Measurements from ENCODE around the gene KEL.

The KEL gene

DNA sequence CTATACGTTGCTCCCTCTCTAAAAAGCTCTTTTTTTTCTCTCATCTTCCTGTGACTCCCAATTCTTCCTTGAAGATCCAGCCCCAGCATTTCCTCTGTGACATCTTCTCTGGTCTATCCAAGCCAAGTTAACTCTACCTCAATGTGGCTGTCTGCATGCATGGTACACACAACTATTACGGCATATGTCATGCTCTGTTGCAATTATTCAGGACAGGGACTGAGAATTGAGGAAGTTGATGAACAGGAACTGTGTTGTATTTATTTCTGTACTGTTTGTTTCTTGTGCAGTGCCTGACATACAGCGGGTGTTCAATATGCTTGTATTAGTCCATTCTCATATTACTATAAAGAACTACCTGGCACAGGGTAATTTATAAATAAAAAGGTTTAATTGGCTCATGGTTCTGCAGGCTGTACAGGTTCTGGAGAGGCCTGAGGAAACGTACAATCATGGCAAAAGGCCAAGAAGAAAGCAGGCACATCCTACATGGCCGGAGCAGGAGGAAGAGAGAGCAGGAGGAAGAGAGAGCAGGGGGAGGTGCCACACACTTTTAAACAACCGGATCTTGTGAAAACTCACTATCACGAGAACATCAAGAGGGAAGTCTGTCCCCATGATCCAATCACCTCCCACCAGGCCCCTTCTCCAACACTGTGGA is 34.9 kb downstream of the KEL start:
- no peak for DNase-seq

DNA sequence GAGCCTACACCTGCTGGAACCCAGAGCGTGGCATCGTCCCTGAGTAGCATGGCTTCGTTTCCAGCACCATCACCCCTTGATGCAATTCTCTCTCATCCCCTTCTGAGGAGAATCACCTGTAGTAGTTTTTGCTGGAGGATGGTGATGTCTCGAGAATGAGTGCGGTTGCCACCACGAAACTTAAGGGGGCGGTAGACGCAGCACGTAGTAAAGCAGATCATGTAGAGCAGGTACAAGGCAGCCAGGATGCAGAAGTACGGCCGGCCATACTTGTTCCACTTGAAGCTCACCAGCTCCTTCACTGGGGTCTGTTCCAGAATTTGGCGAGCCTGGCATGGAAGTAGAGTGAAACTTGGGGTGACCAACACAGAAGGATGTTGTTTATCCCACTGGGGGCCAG is 36.8 kb downstream of the KEL start:
- DNase-seq, result no peak

DNA sequence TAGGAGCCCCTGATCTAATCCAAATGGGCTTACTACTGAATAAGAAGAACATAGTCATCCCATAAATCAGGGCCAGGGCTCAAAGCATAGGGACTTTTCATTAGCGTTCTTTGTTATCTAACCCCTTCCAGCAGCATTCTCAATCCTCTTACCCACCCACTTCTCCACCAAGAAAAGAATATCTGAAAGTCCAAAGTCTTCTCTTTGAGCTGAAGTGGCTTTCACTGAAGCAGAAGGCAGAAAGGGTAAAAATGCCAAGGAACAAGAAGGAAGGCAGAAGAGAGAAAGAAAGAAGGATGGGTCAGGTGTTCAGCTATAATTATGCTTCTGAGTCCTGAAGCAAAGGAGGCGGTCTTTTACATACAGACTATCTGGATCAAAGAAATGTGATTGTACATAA is 38.8 kb downstream of the KEL start:
- DNase-seq, result no peak

DNA sequence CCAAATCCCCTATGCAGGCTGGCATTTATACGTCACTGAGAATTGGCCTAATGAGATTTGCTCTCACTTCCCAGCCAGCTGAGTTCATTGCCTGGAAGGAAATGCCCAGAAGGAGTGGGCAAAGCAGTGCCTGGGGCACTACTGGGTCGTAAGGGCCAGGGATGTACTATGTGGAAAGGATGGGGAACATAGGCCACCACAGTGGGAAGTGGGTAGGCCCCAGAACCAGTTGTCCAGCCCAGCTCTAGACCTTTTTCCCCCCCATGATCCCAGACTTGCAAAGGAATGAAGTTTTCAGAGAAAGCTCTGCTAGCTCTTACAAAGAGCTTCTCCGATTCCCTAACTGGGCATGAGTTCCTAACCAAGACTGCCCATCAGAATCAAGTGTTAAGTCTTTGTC is 42.5 kb downstream of the KEL start:
- DNase-seq, result no peak

DNA sequence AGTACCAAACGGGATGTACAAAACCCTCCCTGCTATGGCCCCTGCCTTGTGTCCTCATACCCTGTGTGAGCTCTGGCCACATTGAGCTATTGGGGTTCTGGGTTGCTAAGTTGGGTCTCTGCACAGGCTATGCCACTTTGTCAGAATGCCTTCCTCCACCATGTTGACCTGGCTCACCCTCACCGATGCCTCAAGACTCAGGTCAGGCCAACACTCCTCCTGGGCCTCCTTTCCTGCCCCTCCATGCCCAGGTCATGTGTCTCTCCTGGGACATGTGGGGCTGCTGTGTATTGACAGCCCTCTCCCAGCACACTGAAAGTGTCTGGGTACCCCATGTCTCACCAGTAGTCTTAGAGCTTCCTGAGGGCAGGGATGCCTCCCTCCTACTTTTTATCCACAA is 43.3 kb downstream of the KEL start:
- DNase-seq, result no peak

DNA sequence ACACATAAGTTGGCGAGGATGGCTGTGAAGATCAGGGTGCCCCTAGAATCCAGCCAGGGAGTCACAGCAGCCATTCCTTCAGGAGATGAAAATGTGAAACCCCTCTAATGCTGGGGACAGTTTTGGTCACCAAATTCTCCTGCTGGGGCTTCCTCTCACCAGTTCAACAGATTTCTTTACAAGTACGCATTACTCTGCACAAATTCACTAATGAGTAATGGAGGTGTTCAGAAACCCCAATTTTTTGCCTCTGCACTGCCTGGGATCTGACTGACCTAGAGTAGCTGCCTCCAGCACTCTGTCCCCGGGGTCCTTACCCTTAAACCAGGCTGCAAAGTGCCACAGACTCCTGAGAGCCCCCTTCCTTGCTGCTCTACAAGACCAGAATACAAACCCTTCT is 44.7 kb downstream of the KEL start:
- DNase-seq, result no peak

DNA sequence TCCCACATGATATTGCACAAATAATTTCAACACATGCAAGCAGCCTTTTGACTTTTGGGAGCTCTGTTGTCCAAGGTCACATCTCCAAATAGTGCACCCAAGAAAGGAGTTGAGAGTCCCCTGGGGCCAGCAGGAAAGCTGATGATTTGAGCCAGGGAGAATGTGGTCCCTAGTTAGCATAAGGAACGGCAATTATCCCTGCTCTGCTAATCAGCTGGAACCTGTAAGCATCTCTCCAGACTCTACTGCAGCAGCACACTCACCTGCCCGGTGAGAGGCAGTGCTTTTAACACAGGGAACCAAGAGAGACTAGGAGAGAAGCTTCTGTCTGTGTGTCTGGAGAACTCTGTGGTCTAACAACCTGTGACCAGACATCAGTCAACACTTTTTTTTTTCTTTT is 45.7 kb downstream of the KEL start:
- no peak for DNase-seq

DNA sequence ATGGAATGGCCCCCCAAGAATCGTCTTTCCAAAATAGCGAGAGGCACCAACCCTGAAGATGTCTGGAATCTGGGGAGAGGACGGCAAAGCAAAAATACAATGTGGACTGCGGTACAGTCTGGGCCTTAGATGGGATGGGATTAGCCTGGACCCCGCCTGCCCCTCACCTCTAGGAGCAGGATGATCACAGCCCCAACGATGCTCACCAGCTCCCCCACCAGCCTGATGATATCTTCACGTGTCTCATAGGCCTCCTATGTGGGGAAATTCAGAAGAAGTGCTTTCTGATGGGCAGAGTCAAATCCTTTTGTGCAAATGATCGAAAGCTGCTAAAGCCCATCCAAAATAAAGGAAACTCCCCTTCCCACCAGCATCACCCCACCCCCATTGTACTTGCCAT is 46.8 kb downstream of the KEL start:
- DNase-seq, result no peak

DNA sequence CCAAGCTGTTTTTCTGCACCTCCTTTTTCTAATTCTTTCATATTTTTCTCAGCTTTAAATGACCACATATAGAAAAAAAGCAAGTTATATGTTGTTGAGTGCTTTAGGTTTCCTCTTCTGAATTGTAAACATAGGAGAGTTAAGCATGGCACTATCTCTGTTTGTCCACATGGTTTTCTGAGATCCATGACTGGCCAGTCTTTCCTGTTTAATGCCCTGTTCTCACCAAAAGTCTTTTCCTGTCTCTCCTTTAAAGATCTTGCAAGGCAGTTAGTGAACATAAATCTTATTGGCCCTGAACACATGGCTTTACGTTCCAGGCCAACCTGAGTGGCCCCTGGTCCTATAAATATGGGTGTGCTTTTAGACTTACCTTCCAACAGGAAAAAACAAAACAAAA is 48.0 kb downstream of the KEL start:
- no peak for DNase-seq

DNA sequence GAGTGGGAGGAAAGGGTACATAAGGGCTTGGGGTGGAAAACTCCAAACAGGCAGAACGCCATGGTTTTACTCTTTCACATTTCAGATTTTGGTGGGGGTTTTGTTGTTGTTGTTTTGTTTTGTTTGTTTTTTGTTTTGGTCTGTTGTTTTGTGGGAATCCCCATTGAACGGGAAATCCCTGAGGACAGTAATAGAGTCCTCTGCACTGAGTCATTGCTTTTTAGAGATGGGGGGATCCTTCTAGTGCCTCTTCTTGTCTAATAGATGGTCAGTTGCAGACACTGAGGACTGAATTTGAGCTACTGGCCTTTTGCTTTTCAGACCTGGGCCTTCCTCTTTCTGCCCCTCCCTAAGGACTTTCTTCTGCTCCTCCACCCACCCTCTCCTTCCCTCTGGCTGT is 48.6 kb downstream of the KEL start:
- no peak for DNase-seq

DNA sequence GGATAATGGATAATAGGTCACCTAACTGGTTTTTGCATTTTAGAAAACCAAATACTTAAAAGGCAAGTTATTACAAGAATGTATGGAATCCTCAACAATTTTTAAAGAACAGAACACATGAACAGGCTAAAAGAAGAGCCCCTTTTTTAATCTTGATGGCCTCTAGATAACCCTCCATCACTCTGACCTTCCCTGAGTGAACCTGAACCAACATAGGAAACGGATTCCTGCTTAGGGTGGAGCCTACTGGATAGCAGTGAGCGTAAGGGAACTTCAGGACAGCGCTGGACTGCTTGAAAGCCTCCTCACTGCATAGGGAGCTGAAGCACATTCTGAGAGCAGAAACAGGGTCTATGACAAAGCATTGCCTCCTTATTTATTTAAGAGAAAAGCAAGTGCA is 49.1 kb downstream of the KEL start:
- DNase-seq, result no peak

DNA sequence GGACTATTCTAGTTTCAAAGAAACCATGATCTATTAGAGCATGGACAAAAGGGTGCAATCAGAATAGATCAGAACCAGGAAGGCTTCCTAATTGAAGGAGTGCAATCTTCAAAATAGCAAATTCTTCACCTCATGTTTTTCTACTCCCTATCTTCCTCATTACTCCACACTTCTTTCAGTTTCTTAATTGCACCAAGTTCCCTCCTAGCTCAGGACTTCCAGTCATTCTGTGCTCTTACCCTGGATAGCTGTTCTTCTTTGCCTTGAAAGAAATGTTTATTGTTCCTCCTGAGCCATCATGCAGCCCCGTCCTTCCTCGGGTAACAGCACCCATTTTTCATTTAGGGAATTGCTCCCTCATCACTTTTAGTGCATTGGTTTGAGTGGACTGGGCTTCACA is 51.7 kb downstream of the KEL start:
- no peak for DNase-seq

DNA sequence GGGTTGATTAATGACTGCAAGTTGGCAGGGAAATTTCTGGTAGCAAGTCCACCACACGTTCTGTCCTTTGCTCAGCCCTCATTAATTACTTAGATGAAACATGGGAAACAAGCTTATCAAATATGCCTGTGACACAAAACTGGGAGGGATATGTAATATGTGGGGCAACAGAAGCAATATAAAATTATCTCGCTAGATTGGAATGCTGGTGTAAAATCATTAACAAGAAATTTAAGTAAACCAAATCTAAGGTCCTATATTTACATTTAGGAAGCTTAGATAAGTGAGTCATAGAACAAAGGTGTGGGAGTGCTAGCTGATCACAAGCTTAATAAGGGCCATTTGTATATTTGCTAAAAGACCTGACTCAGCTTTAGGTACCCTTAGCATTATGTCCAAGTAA is 52.1 kb downstream of the KEL start:
- no peak for DNase-seq

DNA sequence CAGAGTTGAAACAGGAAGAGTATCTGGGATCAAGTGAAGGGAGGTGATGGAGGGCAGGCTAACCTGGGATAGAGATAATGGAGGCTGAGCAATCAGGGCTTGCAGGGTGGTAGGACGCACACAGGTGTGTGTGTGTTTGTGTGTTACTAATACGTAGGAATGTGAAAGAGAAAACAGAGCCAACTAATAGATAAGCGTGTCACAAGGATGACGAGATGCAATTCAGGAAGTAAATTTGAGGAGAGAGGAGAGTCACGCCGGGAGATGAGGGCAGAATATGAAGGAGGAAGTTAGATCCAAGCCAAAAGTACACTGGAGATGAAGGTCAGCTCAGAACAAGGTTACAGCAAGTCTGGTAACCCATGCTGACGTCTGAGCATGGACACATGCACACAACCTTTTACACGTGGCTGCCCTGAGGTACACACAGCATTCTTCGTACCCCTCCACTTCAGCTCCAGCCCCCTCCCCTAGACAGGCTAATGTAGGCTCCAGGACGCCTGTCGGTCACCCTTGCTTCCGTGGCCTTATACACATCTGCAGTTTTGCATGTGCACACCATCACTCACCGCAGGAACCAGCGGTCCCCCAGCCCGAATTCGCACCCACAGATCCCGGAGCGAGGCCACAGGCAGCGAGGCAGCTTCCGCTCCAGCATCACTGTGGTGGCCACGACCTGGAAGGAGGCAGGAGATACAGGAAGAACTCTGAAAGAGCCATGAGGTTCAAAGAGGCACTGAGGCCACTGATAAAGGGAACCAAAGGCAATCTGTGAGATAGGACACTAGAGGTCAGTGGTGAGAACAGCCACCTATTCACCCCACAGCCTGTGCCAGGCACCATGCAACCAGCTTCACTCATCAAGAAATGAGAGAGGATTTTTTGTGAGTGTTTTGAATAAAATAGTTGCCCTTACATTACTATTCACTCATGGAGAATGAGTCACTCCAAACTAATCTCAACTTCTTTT is 53.0 kb downstream of the KEL start:
- DNase-seq, result no peak

DNA sequence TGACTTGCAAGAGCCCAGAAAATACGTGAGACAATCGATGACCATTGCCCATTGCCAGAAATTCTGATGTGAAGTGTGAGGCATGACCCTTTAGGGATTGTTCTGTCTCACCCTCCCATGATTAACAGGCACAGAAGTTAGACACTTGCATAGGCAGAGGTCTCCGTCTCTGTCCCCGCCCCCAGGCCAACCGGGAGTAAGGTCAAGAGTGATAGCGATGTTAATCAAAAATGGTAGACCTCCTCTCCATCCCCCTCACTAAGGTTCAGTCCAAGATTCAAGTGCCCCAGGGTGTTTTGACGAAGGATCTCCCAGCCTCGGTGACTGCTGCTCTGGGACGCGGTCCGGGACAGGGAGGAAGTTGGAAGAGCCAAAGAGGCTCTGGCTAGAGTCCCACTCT is 53.9 kb downstream of the KEL start:
- no peak for DNase-seq

DNA sequence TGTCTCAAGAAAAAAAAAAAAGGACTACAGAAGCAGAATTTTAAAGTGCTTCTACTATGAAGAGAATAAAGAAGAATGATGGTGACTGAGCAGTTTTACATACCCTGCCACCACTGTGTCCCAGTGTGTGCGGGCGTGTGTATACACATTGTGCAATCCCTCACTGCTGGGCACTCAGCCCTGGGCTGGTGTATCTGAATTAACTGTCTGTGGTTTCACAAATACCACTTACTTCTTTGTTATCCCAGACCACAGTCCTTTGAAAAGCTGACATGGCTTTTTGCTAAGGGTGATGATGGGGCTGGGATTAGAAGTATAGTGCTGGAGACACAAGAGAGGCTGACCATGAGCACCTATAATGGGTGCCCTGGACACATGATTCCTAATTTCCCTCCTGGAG is 55.5 kb downstream of the KEL start:
- no peak for DNase-seq

DNA sequence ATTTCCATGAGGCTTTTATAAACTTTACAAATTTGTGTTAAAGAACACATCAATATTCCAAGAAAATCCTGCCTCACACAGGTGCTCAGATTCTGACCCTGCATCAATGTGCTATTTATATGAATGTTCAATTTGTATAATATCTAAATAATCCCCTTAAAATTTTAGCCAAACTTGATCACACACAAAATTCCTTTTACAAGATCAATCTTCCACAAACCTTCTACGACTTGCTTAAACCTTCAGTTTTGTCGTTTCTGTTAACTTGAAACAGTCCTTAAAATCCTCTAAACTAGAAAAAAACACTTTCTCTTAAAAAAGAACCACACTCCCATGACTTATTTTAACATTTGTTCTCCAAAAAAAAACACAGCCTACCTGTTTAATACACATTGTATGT is 56.4 kb downstream of the KEL start:
- DNase-seq, result no peak

DNA sequence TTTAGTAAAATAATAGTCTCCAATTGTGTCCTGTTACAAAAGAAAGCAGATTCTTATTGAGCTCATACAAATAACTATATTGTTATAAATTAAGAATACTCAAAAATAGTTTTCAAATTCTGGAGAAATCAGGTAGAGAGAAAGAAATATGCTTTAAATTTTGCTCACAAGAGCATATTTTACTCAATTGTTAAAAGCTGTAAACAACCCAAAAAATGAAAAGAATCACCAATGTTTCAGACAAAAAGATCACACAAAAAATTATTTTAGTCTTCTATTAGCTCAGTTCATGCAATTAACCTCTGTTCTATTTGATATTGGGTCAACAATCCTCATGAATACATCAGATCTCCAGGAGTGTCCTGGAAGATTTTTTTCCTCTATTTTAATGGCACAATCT is 58.0 kb downstream of the KEL start:
- no peak for DNase-seq

DNA sequence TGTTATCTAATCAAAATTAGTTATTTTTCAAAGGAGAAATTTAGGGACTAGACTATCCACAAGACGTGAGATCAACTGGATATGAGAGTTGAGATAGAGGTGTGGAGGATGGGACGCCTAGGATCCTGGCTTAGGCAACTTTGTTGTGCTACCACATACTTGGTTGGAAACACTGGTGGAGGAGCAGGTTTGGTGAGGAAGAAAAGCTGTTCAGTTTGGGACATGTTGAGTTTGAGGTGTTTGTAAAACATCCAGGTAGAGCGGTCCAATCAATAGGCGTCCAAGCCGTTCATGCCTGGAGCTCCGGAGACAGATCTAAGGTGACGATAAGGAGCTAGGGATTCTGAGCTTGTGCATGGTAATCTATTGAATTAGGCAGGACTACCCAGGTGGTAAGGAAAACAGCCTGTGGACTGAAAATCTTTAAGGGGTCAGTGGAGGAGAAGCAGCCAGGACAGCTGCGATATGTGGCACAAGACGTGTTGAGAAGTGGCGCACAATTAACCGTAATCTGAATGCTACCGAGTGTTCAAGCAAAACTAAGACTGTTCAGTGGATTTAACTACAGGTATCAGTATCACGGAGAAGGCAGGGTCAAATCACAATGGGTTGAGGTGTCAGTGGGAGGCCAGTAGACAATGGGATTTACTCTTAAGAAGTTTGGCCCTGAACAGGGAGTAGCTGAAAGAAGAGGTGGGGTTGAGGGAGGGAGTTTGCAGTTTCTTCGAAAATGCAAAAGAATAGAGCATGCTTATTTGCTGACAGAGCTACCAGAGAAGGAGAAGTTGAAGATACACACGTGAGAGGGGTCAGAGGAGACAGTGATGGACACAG is 60.5 kb downstream of the KEL start:
- no peak for DNase-seq

DNA sequence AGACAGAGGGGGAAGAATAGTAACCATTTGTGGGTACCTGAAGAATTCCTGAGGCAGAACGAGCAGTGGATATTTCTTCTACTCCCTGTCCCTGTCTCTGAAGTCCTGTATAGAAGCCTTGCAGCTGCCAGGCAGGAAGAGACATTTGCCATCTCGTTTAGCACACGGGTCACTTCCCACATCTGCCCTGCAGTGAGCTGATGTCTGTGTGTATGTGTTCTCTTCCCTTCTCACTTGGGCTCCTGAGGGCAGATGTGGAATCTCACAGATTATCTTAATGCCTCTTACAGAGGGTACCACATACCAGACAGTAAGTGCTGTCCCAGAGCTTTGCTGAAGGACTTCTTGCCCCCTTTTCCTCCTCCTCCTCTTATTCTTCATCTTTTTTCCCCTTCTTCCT is 62.5 kb downstream of the KEL start:
- no peak for DNase-seq

DNA sequence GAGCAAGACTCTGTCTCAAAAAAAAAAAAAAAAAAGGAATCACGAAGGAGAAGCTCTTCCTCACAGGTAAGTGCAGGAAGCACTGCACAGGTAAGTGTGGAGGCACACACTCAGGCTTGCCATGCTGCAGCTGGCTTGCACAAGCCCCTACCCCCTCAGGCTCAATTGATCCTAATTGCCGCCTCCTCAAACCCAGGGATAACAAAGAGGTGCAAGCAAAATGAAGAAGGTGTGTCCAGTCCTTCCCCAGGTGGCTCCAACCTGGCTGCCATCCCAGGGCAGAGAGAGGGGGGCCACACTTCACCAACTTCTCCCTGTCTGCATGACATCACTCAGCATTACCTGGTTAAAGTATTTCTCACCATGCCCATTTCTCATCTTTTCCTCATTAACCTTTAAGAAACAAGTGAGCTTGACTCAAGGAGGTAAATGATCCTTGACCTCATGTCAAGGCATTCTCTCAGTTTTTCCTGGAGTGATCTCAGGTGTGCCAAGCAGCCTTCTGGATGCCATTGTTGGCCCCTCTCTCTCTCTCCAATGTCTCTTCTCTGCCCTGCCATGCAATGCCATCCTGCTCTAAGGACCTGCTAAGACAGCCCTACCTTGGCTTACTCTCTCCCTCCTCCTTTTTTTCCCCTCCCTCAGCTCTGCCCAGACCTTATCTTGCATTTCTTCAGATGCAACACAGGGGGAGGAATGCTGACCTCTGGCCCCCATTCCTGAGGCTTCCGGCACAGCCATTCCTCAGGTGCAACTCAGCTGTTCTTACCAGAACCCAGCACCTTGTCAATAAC is 63.6 kb downstream of the KEL start:
- DNase-seq, result no peak

DNA sequence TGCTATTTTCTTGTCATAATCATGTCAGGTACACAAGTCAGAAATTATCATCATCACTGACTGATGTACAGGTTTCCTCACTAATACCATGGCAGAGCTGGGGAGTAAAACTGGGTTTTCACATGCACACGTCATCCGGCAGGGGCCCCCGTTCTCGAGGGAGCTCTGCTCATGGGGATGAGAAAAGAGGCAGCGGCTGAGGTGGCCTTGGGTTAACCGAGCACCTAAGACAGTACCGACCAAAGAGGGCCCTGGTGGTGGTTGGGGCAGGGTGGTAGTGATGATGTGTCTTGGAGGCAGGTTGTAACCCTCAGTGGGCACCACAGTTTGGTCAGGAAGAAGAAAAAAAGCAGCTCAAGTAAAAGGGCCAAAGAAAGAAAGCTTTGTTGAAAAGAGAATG is 64.5 kb downstream of the KEL start:
- DNase-seq, result no peak
